Stimulated activated CD4-positive, alpha-beta T cell treated with anti-CD3 and anti-CD28 coated beads, TNF-alpha, amount 100 ng/mL, for 24 hours (primary cell): Measurements from ENCODE around the gene ZNF783.
A peak's percentile ranks its signal among the peaks of the same experiment; 100 is the strongest.
"Not testable (repeated sequence)": the region's sequence is repeated elsewhere in the genome, so short reads cannot be mapped to it uniquely, and the experiment has no call there.

Source experiments
- DNase-seq, 3 experiments: peaks; one replicate each; pipeline ENCODE4 v3.0.0-alpha.2; 2020; ENCODE audit warnings: low read depth in 3 of 3

The ZNF783 gene

DNA sequence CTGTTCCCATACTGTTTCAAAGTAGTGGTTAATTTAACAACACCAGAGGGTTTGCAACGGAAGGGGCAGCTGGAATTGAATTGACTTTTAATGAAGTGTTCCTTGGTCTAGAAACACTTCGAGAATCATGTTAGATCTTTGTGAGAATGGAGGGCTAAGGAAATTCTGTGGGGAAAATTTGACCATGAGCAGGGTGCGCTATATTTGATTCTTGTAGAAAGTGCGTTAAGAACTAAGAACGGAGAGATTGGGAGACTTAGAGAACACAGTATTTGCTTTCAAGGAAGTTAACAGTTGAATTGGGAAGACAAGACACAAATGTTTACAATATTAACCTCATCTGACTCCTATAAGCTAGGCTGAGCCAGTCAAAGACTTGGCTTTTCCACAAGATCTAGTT is 21.4 kb upstream of the ZNF783 start:
- no peak for DNase-seq

DNA sequence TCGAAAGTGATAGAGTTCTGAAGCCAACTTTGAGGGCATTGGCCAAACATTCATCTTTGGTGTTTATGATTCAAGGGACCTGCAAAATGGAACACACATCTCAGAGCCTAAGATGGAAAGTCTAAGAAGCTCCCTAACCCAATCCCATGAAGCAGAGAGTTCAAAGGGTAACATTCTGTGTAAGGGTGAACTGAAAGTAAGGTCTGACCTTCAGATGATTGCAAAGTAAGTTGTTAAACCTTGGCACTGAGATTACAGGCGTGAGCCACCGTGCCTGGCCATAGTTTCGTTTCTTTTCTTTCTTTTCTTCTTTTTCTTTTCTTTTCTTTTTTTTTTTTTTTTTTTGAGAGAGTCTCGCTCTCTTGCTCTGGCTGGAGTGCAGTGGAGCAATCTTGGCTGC is 20.3 kb upstream of the ZNF783 start:
- DNase-seq, result no peak

DNA sequence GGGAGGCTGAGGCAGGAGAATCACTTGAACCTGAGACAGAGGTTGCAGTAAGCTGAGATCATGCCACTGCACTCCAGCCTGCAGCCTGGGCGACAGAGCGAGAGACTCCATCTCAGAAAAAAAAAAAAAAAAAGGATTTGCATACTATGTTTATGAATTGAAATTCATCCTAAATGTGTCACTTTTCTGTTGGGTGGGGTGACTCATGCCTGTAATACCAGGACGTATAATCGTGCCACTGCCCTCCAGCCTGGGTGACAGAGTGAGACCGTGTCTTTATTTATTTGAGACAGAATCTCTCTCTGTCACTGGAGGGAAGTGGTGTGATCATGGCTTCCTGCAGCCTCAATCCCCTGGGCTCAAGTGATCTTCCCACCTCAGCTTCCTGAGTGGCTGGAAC is 16.8 kb upstream of the ZNF783 start:
- DNase-seq, result peak in 1 of 3 experiments; percentile 58

DNA sequence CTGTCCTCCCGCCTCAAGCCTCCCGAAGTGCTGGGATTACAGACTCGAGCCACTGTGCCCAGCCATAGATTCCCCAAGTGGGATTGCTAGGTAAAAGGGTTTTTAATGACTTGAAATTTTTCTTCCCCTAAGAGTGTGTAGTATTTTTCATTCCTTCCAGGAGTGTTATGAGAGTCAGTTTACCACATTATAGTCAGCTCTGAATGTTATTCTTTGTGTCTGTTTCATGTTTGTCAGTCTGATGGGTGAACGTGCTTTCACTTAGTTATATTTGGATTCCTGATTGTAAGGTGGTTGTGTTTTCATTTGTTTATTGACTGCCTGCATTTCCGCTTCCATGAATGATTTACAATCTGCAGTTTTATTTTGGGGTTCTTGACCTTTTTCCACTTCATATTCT is 16.3 kb upstream of the ZNF783 start:
- no peak for DNase-seq

DNA sequence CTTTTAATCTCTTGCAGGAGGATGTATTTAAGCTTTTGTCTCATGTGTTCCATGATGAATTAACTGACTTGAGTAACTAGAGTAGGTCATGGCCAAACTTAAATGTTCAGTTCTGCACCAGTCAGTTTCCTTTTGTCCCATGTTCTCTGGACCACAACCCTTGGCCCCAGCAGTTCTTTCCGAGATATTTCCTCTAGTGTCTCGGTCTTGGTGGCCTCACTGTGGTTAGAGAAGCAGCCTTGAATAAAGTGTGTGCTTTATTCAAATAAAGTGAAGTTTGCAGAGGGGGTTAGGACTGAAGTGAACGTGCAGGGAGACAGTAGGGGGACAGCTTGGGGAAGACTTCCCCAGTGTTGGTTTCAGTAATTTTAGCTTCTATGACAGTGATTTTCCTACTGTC is 13.2 kb upstream of the ZNF783 start:
- peak in 1 of 3 experiments; percentile 40 for DNase-seq

DNA sequence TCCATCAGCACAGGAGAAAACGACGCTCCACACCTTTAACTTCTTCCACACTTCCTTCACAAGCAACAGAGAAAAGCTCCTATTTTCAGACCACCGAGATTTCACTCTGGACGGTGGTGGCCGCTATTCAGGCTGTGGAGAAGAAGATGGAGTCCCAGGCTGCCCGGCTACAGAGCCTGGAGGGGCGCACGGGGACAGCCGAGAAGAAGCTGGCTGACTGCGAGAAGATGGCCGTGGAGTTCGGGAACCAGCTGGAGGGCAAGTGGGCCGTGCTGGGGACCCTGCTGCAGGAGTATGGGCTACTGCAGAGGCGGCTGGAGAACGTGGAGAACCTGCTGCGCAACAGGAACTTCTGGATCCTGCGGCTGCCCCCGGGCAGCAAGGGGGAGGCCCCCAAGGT is 11.8 kb upstream of the ZNF783 start:
- DNase-seq, result not testable (repeated sequence)

DNA sequence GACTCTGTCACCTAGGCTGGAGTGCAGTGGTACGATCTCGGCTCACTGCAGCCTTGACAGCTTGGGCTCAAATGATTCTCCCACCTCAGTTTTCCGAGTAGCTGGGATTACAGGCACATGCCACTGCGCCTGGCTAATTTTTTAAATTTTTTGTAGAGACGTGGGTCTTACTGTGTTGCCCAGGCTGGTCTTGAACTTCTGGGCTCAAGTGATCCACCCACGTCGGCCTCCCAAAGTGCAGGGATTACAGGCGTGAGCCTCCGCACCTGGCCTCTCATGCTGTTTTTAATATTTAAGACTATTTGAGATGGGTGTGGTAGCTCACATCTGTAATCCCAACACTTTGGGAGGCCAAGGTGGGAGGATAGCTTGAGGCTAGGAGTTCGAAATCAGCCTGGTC is 10.5 kb upstream of the ZNF783 start:
- not testable (repeated sequence) for DNase-seq

DNA sequence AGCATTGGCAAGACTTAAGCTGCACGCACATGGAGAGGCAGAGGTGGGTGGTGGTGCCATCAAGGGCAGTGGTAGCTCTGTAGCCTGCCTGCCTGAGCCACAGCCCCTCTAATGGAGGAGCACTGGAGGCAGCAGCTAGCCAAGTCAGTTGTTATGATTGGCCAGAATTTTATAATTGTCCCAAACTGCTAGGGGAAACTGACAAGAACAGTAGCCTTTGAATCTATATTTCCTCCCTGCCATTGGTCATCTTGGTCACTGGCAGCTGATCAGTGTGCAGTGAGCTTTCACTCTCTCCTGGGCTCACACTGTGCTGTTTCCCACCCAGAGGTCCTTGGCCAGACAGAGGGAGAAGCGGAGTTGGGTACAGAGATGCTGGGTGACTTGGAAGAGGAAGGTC is 9.6 kb upstream of the ZNF783 start:
- no peak for DNase-seq

DNA sequence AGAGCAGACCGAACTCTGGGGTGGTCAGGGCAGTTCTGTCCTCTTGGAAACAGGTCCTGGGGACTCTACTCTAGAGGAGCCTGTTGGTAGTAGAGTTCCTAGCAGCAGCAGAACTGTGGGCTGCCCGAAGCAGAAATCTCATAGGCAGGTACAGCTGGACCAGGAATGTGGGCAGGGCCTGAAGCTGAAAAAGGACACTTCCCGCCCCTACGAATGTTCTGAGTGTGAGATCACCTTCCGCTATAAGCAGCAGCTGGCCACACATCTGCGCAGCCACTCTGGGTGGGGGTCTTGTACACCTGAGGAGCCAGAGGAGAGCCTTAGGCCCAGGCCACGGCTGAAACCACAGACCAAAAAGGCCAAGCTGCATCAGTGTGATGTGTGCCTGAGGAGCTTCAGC is 8.3 kb upstream of the ZNF783 start:
- DNase-seq, result no peak

DNA sequence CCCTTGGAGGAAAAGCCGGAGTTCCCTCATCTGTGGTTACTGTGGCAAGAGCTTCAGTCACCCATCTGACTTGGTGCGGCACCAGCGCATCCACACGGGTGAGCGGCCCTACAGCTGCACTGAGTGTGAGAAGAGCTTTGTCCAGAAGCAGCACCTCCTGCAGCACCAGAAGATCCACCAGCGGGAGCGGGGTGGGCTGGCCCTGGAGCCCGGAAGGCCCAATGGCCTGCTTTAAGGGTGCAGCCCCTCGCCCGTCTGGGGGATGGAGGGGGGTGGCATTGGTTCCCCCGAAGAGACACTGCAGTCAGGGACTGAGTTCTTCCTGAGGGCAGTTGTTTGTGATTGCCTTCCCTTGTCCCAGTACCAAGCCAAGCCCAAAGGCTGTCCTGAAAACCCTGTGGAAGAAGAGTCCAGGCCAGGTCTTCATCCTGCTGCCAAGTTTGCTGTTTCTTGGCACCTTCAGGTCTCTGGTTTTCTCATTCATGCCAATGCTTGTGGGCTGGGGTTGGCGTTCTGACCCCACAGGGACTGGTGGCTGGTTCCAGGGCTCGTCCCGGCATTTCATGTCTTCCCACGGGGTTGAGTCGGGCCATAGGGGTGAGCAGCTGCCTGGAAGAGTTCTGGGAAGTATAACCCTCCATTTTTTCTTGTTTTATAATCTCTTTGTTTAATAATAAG is 7.7 kb upstream of the ZNF783 start:
- DNase-seq, result no peak

DNA sequence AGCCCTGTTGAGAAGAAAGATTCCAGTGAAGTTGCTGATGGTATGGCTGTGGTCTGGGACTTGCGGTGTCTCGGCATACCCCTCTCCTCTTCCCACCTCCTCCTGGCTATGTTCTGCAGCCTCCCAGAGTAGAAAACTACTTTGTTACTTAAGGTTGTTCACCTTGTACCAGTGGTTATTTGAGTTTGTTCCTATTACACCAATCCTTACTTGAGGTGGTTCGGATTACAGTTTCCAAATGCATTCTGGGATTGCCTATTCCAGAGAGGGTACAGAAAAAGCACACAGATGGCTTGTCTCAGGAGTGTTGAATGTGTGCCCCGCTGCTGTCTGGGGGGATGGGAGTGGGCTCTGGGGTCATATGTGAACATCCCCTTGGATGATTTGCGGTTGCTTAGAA is 6.8 kb upstream of the ZNF783 start:
- DNase-seq, result no peak

DNA sequence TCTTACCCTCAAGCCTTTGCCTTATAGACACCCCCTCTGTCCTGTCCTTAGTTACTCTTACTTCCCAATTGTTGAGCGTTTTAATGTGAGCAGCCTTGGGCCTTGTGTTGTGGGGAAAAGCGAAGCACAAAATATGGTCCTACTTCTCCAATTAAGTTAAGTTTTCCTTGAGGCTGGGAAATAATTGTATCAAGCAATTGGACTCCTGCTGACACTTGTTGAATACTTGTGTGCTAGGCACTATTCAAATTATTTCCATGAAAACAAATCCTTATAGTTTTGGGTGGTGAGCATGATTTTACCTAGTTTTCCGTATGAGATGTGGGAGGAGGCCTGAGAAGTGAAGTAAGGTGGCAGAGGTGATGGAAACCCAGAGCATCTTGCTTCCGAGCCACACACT is 5.4 kb upstream of the ZNF783 start:
- DNase-seq, result no peak

DNA sequence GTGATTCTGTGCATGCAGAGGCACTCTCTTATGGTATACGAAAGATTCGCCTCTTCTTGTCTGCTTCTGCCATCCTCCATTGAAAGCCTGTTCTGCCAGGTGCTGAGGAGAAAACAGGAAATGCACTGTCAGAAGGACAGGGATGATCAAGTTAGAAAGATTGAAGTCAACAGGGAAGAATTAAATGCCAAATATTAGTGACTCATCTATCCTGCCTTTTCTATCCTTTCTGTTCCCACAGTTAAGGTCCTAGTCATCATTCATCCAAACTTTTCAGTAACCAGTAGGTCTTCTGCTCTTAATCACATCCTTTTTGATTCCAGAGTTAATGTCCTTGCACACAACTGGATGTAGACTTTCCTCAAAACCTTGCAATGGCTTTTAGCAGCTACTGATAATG is 4.8 kb upstream of the ZNF783 start:
- no peak for DNase-seq

DNA sequence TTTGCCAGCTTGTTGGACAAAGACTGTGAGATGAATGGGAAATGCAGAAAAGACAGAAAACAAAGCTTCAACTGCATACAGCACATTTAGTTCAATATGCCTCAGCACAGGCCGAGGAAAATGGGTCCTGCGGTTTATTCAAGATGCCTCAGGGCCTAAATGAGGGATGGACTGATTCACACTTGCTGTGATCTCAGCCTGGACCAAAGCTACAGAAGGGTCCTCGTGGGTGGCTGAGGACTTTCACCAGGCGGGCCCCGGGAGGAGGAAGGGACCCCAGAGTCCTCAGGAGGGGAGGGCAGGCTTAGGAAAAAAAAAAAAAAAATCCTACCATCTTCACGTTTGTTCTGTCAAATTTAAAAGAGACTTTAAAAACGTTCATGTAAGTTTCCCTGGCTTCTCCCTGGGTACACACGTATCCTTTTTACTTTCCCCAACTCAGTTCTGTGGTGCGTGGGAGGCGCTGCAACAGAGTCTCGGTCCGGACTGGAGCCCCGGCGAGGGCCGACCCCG is 624 bp upstream of the ZNF783 start:
- peak in 1 of 3 experiments; percentile 26 for DNase-seq

DNA sequence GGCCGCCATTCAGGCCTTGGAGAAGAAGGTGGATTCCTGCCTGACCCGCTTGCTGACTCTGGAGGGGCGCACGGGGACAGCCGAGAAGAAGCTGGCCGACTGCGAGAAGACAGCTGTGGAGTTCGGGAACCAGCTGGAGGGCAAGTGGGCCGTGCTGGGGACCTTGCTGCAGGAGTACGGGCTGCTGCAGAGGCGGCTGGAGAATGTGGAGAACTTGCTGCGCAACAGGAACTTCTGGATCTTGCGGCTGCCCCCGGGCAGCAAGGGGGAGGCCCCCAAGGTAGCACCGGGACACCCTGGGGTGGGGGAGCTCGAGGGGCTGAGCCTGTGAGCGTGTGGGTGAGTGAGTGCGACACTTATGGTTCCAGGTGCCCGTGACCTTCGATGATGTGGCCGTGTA is 4.5 kb downstream of the ZNF783 start:
- no peak for DNase-seq

DNA sequence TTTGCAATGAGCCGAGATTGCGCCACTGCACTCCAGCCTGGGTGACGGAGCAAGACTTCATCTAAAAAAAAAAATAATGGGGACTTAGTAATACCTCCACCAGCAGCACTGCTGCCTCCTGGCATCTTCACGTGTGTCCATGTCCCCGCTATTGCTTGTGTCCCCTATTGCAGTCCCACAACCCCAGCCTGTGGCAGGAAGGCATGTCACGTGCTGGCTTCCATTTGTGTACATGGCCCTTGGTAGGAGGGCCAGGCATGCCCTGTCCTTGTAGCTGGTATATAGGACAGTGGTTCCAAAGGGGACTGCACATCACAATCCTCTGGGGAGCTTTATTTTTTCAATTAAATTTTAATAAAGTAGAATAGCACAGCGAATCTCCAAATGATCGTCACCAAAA is 5.7 kb downstream of the ZNF783 start:
- no peak for DNase-seq

DNA sequence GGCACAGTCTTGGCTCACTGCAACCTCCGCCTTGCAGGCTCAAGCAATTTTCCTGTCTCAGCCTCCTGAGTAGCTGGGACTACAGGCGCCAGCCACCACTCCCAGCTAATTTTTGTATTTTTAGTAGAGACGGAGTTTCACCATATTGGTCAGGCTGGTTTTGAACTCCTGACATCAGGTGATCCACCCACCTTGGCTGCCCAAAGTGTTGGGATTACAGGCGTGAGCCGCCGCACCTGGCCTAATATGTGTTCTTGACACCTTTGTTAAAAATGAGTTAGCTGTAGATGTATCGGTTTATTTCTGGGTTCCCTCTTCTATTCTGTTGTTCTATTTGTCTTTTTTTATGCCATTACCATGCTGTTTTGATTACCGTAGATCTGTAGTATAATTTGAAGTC is 12.4 kb downstream of the ZNF783 start:
- DNase-seq, result not testable (repeated sequence)

DNA sequence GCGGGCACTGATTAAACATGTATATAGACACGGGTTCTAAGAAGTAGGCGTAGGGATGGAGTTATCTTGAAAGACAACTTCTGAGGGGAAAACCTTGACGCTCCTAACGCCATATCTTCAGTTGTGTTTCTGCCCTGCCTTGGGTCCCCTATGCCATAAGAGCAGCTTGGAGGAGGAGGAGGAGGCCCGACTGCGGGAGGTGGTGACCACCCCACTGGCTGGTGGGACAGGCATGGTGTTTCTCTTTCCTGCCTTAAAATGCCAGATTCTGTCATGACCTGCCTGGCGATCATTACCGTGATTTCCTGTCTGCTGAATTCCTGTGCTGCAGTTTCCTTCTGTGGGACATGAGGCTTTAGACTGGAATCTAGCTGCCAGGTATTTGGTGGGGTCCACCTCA is 15.9 kb downstream of the ZNF783 start:
- no peak for DNase-seq

DNA sequence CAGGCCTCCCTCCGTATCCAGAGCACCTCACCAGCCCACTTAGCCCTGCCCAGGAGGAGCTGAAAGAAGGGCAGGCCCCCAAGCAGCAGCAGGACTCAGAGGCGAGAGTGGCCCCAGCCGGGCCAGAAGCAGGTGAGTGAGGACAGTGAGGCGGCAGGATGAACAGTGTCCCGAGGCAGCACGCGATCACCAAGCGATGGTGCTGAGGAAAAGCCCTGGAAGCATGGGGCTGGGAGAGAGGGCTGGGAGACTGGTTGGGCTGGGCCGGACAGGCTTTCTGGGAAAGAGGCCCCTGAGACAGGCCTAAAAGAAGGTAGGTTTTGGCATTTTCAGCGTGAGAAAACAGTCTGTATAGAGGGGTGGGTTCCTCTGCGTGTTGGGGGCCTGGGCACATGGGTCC is 16.4 kb downstream of the ZNF783 start:
- DNase-seq, result no peak

DNA sequence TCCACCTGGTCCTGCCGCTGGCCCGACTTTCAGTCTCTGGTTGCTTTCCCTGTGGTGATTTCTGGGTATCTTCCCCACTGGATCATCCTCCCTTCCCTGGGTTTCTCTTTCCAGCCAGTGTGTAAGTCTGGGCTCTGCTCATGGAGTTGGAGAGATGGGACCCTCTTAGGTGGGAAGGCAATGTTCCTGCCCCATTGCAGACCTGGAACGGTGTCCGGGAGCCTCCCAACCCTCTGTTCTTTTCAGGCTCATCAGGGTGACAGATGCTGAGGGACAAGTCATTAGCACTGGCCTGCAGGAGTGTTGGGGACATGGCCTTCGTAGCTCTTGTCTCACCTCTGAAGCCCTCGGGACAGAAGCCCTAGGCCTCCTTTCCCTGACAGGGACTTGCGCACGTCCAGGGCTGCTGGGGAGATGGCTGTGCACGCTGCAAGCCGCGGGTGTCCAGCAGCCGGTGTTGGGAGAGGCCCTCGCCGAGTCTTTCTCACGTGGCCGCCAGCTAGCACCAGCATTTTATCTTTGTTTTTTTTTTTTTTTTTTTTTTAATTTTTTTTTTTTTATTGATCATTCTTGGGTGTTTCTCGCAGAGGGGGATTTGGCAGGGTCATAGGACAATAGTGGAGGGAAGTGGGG is 17.2 kb downstream of the ZNF783 start:
- no peak for DNase-seq

DNA sequence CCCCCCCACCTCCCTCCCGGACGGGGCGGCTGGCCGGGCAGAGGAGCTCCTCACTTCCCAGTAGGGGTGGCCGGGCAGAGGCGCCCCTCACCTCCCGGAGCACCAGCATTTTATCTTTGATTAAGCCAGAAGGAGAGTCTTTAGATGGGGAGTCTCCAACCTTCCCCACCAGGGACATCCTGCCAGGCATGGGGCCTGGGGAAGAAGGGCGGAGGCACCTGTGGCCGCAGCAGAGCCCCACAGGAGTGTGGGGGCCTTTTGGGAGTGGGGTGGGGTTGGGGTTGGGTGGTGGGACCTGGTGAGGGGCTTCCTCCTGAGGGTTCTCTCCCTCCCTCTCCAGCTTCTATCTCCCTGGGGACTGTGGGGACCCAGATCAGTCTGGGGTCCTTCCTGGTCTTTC is 18.2 kb downstream of the ZNF783 start:
- DNase-seq, result no peak

DNA sequence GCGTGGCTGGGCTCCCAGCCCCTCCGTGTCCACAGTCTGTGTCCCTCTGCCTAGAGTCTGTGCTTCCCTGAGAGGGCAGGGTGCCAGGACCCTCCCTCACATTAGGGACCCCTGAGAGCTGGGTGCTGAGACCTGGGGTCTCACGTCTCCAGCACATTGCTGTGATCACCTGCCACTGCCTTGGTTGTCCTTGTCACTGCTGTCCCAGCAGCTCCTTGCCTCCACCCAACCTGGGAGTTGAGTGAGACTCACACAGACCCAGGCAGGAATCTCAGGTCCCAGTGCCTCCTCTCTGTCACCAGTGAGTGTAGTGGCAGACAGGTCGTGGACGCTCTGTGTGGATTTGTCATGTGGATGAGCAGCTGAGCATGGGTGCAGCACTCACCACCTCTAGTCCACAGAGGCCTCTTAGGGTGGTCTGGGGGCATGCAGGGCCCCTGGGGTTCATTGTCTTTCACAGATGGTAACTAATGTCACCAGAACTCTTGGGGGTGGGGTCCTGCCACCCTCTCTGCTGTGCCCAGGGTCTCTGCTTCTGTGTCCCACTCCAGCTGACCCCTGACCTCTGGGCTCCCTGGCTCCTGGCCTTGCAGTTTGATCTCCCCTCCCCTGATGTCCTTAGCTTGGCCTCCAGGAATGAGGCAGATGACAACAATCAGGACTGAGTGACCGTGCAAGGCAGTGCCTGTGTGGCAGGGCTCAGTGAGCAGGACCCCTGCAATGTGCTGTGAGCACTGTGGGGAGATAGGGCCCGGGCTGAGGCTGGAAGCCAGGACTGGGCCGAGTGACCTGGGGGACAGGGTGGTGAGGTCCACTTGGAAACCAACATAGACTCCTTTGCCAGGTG is 18.9 kb downstream of the ZNF783 start:
- DNase-seq, result no peak
